Stomach smooth muscle (tissue), 2 donors: ENCODE measurements around the gene MAST2.

Experiments
- H3K27ac ChIP-seq: one replicate; pipeline ENCODE4 v1.7.0; 2013; ENCODE audit warnings: mild to moderate bottlenecking, low read length, inconsistent platforms
- H3K27me3 ChIP-seq, 2 donors: one replicate each; pipeline ENCODE4 v1.7.0; 2013; ENCODE audit warnings: low read length in 2 of 2; ENCODE audit not compliant: insufficient read depth in 2 of 2, control insufficient read depth in 1 of 2
- H3K36me3 ChIP-seq, 2 donors: one replicate each; pipeline ENCODE4 v1.7.0; 2013; ENCODE audit warnings: low read length in 2 of 2; ENCODE audit not compliant: control insufficient read depth in 2 of 2, insufficient read depth in 2 of 2
- H3K4me1 ChIP-seq: one replicate; pipeline ENCODE4 v1.7.0; 2013; ENCODE audit warnings: low read length; ENCODE audit not compliant: control insufficient read depth, insufficient read depth
- H3K4me3 ChIP-seq, 2 donors: one replicate each; pipeline ENCODE4 v1.7.0; 2013; ENCODE audit warnings: low read length in 2 of 2
- H3K9ac ChIP-seq, 2 donors: one replicate each; pipeline ENCODE4 v1.7.0; 2013; ENCODE audit warnings: low read length in 2 of 2, mild to moderate bottlenecking in 1 of 2
- H3K9me3 ChIP-seq, 2 donors: one replicate each; pipeline ENCODE4 v1.7.0; 2013; ENCODE audit warnings: low read length in 2 of 2; ENCODE audit not compliant: control insufficient read depth in 2 of 2
- donor health status: healthy.
- donor health status: Pancreatic carcinoma.

The MAST2 gene

DNA sequence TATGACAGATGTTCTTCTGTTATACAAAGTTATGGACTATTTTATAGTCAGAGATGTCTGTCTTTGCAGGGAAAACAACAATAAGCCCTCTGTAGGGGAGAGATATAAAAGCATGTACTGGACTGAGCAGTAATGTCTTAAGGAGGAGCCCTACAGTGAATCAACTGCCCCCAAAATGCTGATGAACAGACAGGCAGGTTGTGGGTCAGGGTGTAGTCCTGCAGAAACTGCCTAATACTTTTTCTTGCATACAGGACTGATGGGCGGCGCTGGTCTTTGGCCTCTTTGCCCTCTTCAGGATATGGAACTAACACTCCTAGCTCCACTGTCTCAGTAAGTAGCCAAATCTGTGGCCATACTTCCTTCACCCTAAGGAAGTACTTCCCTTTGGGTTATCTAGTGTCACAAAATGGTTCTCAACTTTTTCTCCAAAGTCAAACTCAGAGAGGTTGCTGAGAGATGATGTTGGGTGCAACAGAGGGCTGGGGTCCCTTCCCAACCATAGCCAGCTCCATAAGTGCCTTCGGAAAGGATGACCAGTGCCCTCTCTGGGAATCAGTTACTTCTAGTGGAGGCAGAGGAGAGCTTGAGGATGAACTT is 199.2 kb downstream of the MAST2 start:
- H3K36me3 ChIP-seq, result peaks cover 9 to 12% of the 10 kb centered on the region in 2 donors
- no peaks in the 10 kb centered on the region for H3K27me3 ChIP-seq
- no peaks in the 10 kb centered on the region for H3K9me3 ChIP-seq
- H3K27ac ChIP-seq, result no peak overlapping the region
- H3K4me3 ChIP-seq, result no peak overlapping the region
- no peak overlapping the region for H3K9ac ChIP-seq
- no peaks in the 10 kb centered on the region for H3K4me1 ChIP-seq

DNA sequence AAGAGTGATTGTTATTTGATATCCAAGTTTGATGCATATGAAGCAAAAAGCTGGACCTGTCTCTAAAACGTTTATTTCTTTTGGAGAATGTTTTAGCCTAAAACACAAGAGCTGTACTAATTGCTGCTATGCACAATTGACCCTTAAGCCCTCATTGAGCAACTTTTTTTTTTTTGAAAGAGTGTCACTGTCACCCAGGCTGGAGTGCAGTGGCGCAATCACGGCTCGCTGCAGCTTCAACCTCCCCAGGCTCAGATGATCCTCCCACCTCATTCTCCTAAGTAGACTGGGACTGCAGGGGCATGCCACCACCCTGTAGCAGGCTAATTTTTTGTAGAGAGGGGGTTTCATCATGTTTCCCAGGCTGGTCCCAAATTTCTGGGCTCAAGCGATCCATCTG is 199.9 kb downstream of the MAST2 start:
- Histone ChIP-seq H3K27me3 (no peaks in the 10 kb centered on the region), H3K4me3 (no peak overlapping the region), H3K9me3 (no peaks in the 10 kb centered on the region), H3K27ac (no peak overlapping the region), H3K4me1 (no peaks in the 10 kb centered on the region), H3K36me3 (peaks cover 10 to 12% of the 10 kb centered on the region in 2 donors), H3K9ac (no peak overlapping the region)

DNA sequence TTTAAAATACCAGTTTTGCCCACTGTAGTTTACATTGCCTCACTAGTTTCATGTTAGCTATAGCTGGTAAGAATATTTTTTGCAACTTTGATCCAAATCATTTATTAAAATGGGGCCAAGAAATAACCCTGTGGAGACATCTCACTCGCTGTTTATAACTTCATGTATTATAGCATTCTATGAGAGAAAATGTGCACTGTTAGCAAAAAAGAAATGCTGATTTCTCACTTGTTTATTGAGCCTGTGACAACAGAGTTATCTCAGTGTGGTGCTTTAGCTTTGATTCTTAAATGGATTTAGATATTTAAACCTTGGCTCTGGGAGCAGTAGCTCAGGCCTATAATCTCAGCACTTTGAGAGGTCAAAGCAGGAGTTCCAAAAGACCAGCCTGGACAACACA is 201.1 kb downstream of the MAST2 start:
- H3K9me3 ChIP-seq, result no peaks in the 10 kb centered on the region
- no peaks in the 10 kb centered on the region for H3K27me3 ChIP-seq
- H3K27ac ChIP-seq, result no peak overlapping the region
- no peak overlapping the region for H3K4me3 ChIP-seq
- no peak overlapping the region for H3K9ac ChIP-seq
- peaks cover 19 to 21% of the 10 kb centered on the region in 2 donors for H3K36me3 ChIP-seq
- no peaks in the 10 kb centered on the region for H3K4me1 ChIP-seq

DNA sequence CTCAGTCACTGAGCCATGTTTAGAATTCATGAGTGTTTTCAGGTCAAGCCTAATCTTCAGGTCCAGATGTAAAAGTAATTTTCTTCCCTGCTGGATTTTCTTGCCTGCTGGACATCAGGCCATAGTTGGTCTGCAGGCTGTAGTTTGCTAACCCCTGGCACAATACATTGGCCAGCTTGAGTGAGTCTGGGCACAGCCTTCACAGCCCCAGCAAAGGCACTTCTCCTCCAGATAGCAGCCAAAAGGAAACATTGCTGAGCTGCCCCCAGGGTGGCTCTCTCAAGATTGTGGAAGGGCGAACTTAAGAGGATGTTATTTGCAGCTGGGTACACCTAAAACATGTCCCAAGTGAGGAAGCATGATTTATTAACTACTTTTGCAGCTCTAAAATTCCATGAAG is 202.2 kb downstream of the MAST2 start:
- Histone ChIP-seq H3K4me3 (no peak overlapping the region), H3K27ac (no peak overlapping the region), H3K4me1 (no peaks in the 10 kb centered on the region), H3K36me3 (peaks cover 24 to 25% of the 10 kb centered on the region in 2 donors), H3K9ac (no peak overlapping the region), H3K9me3 (no peaks in the 10 kb centered on the region), H3K27me3 (no peaks in the 10 kb centered on the region)

DNA sequence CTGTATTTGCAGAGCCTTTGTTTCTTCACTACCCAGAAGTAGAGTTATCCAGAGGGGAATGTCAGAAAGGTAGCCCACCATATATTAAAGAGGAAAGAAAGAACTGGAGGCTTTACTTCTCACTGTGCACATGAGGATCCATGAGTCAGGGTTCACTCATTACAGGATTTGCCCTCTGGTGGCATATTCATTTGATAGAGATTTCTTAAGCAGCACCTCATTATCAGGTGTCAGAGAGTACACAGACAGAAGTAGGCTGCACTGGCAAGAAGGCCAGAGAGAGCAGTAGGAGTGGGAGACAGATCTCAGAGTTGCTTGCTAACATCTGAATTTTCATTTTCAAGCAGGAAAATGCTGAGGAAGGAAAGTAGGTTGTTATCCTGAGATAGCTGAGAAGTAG is 205.2 kb downstream of the MAST2 start:
- H3K27me3 ChIP-seq, result no peaks in the 10 kb centered on the region
- no peaks in the 10 kb centered on the region for H3K9me3 ChIP-seq
- H3K9ac ChIP-seq, result no peak overlapping the region
- H3K4me3 ChIP-seq, result no peak overlapping the region
- no peak overlapping the region for H3K27ac ChIP-seq
- H3K36me3 ChIP-seq, result peaks cover 31 to 34% of the 10 kb centered on the region in 2 donors
- no peaks in the 10 kb centered on the region for H3K4me1 ChIP-seq

DNA sequence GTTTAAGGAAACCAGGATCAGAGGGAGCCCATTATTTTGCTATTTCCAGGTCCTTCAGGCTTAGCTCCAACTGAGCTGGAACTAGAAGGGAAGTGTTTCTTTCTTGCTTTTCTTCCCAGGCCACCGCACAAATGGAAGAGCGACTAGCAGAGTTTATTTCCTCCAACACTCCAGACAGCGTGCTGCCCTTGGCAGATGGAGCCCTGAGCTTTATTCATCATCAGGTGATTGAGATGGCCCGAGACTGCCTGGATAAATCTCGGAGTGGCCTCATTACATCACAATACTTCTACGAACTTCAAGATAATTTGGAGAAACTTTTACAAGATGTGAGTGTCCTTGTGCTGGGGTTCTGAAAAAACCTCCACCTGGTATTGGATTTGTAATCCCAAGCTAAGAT is 207.2 kb downstream of the MAST2 start:
- Histone ChIP-seq H3K4me1 (no peaks in the 10 kb centered on the region), H3K27ac (no peak overlapping the region), H3K9ac (no peak overlapping the region), H3K9me3 (no peaks in the 10 kb centered on the region), H3K27me3 (no peaks in the 10 kb centered on the region), H3K36me3 (peaks cover 31 to 34% of the 10 kb centered on the region in 2 donors), H3K4me3 (no peak overlapping the region)

DNA sequence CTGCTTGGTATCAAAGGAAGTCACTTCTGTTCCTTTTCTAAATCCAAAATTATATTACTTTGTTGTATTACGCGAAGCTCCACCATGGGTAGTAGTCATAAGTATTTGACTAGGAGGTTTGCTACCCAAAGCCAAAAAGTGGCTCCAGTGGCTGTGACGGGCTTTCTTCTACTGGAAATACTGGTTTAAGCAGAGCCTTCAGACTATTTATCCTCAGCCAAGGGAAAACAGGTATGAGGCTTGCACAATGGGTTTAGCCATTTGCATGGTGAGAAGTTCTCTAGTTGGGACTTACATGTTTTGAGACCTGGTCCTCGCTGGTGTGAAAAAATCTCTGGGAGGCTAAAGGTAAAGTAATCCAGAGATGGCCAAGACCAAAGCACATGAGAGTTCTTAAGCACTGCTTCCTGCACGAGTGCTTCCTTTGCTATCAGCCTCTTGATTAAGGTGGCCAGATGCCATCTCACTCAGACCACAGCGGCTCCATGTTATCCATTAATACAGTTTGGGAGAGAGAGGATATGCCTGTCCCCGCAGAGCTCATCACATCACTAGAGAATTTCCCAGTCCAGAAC is 207.8 kb downstream of the MAST2 start:
- Histone ChIP-seq H3K27me3 (no peaks in the 10 kb centered on the region), H3K4me1 (no peaks in the 10 kb centered on the region), H3K9me3 (no peaks in the 10 kb centered on the region), H3K4me3 (no peak overlapping the region), H3K9ac (no peak overlapping the region), H3K27ac (no peak overlapping the region), H3K36me3 (peaks cover 31 to 34% of the 10 kb centered on the region in 2 donors)

DNA sequence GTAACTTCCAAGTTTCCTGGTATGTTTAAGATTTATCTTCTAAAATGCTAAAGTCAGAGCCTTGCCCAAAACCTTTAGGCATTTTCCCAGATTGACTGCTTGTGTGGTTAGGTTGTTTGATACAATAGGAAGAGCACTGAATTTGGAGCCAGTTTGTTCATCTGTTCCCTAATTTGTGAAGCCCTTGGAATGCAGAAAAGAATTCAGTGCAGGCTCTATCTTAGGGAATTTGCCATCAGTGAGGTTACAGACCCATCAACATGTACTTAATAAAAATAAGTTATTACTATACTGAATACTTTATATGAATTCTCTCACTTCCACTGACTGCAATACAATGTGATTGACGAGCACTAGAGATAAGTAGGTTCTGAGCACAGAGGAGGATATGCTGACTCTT is 208.8 kb downstream of the MAST2 start:
- Histone ChIP-seq H3K9ac (no peak overlapping the region), H3K27me3 (no peaks in the 10 kb centered on the region), H3K9me3 (no peaks in the 10 kb centered on the region), H3K27ac (no peak overlapping the region), H3K4me1 (no peaks in the 10 kb centered on the region), H3K36me3 (peaks cover 26 to 30% of the 10 kb centered on the region in 2 donors), H3K4me3 (no peak overlapping the region)

DNA sequence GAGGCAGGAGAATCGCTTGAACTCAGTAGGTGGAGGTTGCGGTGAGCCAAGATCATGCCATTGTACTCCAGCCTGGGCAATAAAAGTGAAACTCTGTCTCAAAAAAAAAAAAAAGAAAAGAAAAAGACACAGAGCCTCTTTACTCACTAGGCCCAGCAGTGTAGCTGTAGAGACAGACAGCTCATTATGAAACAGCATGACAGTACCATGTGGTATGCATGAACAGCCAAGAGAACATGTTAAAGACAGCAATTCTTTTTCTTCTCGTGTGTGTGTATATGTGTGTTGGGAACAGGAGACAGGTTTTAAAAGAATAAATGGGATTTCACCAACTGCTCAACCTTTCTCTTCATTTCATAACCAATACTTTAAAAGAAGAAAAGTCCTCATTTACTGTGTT is 210.2 kb downstream of the MAST2 start:
- no peak overlapping the region for H3K9ac ChIP-seq
- H3K9me3 ChIP-seq, result no peaks in the 10 kb centered on the region
- no peak overlapping the region for H3K27ac ChIP-seq
- peaks cover 21 to 24% of the 10 kb centered on the region in 2 donors for H3K36me3 ChIP-seq
- no peaks in the 10 kb centered on the region for H3K27me3 ChIP-seq
- no peaks in the 10 kb centered on the region for H3K4me1 ChIP-seq
- H3K4me3 ChIP-seq, result no peak overlapping the region

DNA sequence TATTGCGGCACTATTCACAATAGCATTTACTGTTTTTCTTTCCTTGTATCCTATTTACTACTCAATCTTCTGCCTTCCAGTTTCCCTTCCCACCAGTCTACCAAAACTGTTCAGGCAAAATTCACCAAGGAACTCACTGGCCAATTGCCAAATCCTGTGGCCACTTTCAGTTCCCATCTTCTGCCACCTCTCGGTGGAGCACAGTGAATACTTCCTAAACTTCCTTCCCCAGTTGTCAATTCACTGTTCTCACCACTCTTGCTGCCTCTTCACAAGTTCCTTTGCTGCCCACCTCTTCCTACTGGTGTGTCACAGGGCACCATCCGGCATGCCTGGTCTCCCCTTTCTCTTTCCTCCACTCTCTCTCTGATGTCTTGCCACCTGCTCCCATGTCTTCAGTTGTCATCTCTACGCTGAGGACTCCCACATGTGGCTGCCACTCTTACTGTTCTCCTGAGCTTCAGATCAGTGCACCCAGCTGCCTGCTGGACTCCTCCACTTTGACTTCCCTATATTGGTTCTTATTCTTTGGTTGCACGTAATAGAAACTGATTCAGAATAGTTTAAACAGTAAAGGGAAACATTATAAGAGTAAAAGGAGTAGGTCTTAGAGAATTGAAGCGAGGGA is 214.6 kb downstream of the MAST2 start:
- H3K4me1 ChIP-seq, result no peaks in the 10 kb centered on the region
- H3K27me3 ChIP-seq, result no peaks in the 10 kb centered on the region
- no peak overlapping the region for H3K9ac ChIP-seq
- H3K4me3 ChIP-seq, result no peak overlapping the region
- H3K9me3 ChIP-seq, result no peaks in the 10 kb centered on the region
- no peak overlapping the region for H3K27ac ChIP-seq
- peaks cover 9 to 11% of the 10 kb centered on the region in 2 donors for H3K36me3 ChIP-seq

DNA sequence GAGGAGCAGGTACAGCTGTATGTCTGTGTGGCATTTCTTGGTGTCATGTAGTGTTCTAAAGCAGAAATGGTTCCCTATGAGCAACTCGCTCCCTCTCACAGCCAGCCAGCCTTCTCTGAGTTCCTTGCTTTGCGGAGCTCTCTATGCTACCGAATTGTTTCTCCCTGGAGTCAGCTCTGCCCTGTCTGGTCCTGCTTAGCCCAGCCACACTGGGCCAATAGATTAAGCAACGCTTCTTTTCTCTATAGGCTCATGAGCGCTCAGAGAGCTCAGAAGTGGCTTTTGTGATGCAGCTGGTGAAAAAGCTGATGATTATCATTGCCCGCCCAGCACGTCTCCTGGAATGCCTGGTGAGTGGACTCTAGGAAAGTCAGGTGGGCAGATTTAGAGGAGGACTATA is 215.9 kb downstream of the MAST2 start:
- H3K4me3 ChIP-seq, result no peak overlapping the region
- H3K9me3 ChIP-seq, result no peaks in the 10 kb centered on the region
- H3K4me1 ChIP-seq, result no peaks in the 10 kb centered on the region
- H3K36me3 ChIP-seq, result peaks cover 17 to 20% of the 10 kb centered on the region in 2 donors
- H3K27ac ChIP-seq, result no peak overlapping the region
- H3K9ac ChIP-seq, result no peak overlapping the region
- no peaks in the 10 kb centered on the region for H3K27me3 ChIP-seq
